ENCODE data around the gene TXNRD3.
"Not testable (repeated sequence)": the region's sequence is repeated elsewhere in the genome, so short reads cannot be mapped to it uniquely, and the experiment has no call there.

GRCh38 chr3:126595479-126595878 lies 59.4 kb downstream of the TXNRD3 start:
- not testable (repeated sequence) for TF ChIP-seq POLR2A, CTCF (IDR thresholded peaks at IDR 0.05)
